Lung (tissue), 12 donors: Measurements from ENCODE around the gene B4GALT4. TPM values are rescaled to one million over a fixed set of nuclear protein-coding genes. Genes with fewer than 3 reads are reported as not detected.

Source experiments
- ATAC-seq: fragments of 200-7000 bp; cut with Tn5 transposase; one replicate; pipeline ENCODE4 v1.9.1; 2020; ENCODE audit warnings: moderate number of reproducible peaks; ENCODE audit not compliant: insufficient read depth, low FRiP score
- DNase-seq, 3 donors: peaks; one replicate each; pipeline ENCODE4 v3.0.0-alpha.2; 2013 to 2017
- H3K27ac ChIP-seq, 2 donors: one replicate each; pipeline ENCODE4 v1.5.1; 2013; ENCODE audit warnings: mild to moderate bottlenecking in 2 of 2, moderate library complexity in 2 of 2, control low read depth in 1 of 2, inconsistent platforms in 1 of 2, low read depth in 1 of 2, low read length in 1 of 2
- H3K27me3 ChIP-seq, 3 donors: one replicate each; pipeline ENCODE4 v1.5.1; 2013; ENCODE audit warnings: low read length in 2 of 3; ENCODE audit not compliant: control insufficient read depth in 3 of 3, insufficient read depth in 3 of 3
- H3K36me3 ChIP-seq, 4 donors: one replicate each; pipeline ENCODE4 v1.5.1; 2013; ENCODE audit warnings: low read length in 4 of 4, mild to moderate bottlenecking in 1 of 4, moderate library complexity in 1 of 4; ENCODE audit not compliant: control insufficient read depth in 4 of 4, insufficient read depth in 4 of 4
- H3K4me1 ChIP-seq, 5 donors: one replicate each; pipeline ENCODE4 v1.5.1; 2013; ENCODE audit warnings: low read length in 5 of 5, mild to moderate bottlenecking in 2 of 5, moderate library complexity in 1 of 5; ENCODE audit not compliant: control insufficient read depth in 5 of 5, insufficient read depth in 5 of 5
- H3K4me3 ChIP-seq: one replicate; pipeline ENCODE4 v1.5.1; 2013; ENCODE audit warnings: mild to moderate bottlenecking, control low read depth, moderate library complexity
- H3K9ac ChIP-seq, 2 donors: one replicate each; pipeline ENCODE4 v1.5.1; 2013; ENCODE audit warnings: low read length in 2 of 2, control low read depth in 1 of 2; ENCODE audit not compliant: insufficient read depth in 1 of 2
- H3K9me3 ChIP-seq, 4 donors: one replicate each; pipeline ENCODE4 v1.5.1; 2013; ENCODE audit warnings: low read length in 3 of 4, mild to moderate bottlenecking in 1 of 4, moderate library complexity in 1 of 4; ENCODE audit not compliant: control insufficient read depth in 4 of 4, insufficient read depth in 3 of 4
- WGBS, 2 donors: extraction: QIAGEN DNeasy Blood & Tissue Kit; methylation state at CpG; one replicate each; pipeline ENCODE4 v1.1.7; 2013; 5-methylcytosine and 5-hydroxymethylcytosine counted together
- polyA plus RNA-seq, 2 donors: library from polyadenylated mRNA; stranded (reverse); fragments of 200-250 nt; gene quantifications; one replicate each; pipeline ENCODE4 v1.2.1, GENCODE V29; 2013
- total RNA-seq, 2 donors: library from RNA; depleted of rRNA in 1 of 2; stranded (reverse); fragments of >200 nt in 1 of 2; gene quantifications; one replicate each; pipeline ENCODE4 v1.2.1, GENCODE V29; 2014 to 2021
- TF ChIP-seq, protein P1 (sequence below): IDR thresholded peaks from 2 replicates; pipeline ENCODE4 v1.5.1; 2012; ENCODE audit warnings: mild to moderate bottlenecking; ENCODE audit errors: control extremely low read depth, extremely low read depth
- donor health status: control.
- donor health status: control.
- donor health status: Bipolar disorder and iron deficiency.
- donor health status: healthy.
- donor health status: DM: yes; HTN: yes; CAD: no.

B4GALT4 gene
- total and polyA plus RNA-seq, 4 donors, result 7.5 to 23.2 (median 15.8) TPM

DNA sequence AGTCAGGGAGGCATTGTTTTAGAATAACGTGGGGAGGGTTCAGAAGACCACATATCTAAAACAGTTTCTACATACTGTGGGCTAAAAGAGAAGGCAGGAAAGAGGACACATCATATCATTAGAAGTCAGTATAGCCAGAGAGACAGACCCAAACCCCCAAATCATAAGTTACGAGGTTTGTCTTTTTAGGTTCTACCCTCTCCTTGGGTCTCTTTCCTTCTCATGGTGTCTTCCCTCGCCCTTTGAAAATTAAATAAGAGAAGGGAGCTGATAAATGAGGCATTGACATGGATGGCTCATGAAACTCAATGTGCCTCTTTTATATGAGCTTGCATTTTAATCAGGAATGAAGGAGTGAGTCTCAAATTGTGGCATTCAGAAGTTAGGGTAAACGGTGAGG lies 63.9 kb downstream of the B4GALT4 start:
- Histone ChIP-seq H3K4me1 (no peaks in the 10 kb centered on the region), H3K4me3 (no peak overlapping the region), H3K9me3 (no peaks in the 10 kb centered on the region), H3K27ac (no peak overlapping the region), H3K9ac (no peak overlapping the region), H3K27me3 (no peaks in the 10 kb centered on the region), H3K36me3 (no peaks in the 10 kb centered on the region)
- 66 to 79% methylated on average over 4 of the region's 4 CpGs for WGBS, 2 donors
- ATAC-seq (no peak), DNase-seq (no peak)
- TF ChIP-seq, protein P1, sequence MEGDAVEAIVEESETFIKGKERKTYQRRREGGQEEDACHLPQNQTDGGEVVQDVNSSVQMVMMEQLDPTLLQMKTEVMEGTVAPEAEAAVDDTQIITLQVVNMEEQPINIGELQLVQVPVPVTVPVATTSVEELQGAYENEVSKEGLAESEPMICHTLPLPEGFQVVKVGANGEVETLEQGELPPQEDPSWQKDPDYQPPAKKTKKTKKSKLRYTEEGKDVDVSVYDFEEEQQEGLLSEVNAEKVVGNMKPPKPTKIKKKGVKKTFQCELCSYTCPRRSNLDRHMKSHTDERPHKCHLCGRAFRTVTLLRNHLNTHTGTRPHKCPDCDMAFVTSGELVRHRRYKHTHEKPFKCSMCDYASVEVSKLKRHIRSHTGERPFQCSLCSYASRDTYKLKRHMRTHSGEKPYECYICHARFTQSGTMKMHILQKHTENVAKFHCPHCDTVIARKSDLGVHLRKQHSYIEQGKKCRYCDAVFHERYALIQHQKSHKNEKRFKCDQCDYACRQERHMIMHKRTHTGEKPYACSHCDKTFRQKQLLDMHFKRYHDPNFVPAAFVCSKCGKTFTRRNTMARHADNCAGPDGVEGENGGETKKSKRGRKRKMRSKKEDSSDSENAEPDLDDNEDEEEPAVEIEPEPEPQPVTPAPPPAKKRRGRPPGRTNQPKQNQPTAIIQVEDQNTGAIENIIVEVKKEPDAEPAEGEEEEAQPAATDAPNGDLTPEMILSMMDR, result no peak

DNA sequence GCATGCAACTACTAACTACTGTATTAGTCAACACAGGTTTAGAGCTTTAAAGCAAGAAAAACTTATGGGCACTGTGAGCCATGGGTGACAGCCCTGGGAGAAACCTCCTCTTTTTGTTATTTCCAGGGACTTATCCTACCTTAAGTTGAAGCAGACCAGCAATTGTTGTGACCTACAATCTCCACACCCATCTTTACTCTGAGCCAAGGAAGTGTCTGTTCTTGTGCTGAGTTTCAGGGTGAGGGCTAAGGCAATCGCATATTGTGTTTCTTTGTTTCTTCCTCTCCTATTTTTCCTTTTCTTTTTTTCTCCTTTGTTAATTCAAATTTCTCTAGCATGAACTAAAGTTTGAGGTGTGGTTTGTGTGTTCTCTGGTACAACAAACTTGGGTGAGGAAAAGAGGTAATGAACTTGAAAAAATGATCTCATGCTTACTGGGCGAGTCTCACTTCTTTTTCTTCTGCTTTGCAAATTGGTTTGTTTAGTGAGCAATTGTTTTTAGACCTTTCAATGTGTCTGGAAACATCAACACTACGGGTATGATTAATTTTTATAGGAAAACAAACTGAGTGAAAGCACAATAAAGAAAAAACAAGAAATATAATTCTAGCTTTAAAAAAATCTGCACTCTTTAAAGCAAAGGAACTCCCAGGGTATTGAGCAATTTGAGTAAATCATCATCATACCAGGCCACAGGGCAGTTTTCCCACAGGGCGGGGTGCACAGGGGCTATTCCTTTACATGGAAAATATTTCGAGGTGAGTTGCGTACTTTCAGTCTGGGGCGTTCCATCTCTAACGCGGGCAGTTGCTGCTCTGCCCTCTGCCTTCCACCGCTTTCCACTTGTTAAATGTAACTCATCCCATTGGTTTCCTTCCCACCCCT lies 64.6 kb downstream of the B4GALT4 start:
- no peaks in the 10 kb centered on the region for H3K4me1 ChIP-seq
- H3K36me3 ChIP-seq, result no peaks in the 10 kb centered on the region
- no peaks in the 10 kb centered on the region for H3K27me3 ChIP-seq
- no peak overlapping the region for H3K27ac ChIP-seq
- TF ChIP-seq, protein P1, result no peak
- DNase-seq, result no peak
- 77 to 83% methylated on average over 10 of the region's 10 CpGs for WGBS, 2 donors
- ATAC-seq, result no peak
- H3K9me3 ChIP-seq, result no peaks in the 10 kb centered on the region
- no peak overlapping the region for H3K4me3 ChIP-seq
- no peak overlapping the region for H3K9ac ChIP-seq

DNA sequence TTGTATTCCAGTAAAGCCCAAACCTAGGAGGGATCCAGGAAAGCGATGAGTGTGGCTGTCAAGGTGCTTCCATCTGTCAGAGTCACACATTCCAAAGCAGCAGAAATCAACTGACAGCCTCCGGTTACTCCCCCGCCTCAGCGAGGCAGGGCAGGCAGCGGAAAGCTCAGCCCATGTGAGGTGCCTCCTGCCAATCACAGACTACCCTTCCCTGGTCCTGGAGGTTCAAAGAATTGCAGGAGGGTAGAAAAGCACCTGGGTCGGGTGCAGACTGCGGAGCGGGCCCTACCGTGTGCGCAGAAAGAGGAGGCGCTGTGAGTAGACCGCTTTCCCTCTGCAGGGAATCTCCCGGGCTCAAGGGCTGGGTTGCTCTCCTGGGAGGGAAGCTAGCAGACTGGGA lies 67.4 kb downstream of the B4GALT4 start, which contains the start of gene UPK1B:
TSS of gene UPK1B (plus strand) at position 274 of the 400 bp plus-strand sequence. CDS start 13,144 bp downstream, outside the sequence.
- Histone ChIP-seq H3K9ac (no peak within 1 kb of the TSS), H3K27ac (no peak within 1 kb of the TSS), H3K4me1 (no peaks in the 10 kb centered on the region), H3K9me3 (no peaks in the 10 kb centered on the region), H3K36me3 (no peaks in the 10 kb centered on the region), H3K27me3 (no peaks in the 10 kb centered on the region), H3K4me3 (no peak within 1 kb of the TSS)
- DNase-seq (peak in 1 of 3 donors; percentile 1), ATAC-seq (no peak)
- 35 to 37% methylated on average over 13 of the region's 13 CpGs for WGBS, 2 donors
- TF ChIP-seq, protein P1, result no peak
